Suprapubic skin (tissue), 4 donors: ENCODE measurements around the gene UBE2B. TPM values are rescaled to one million over a fixed set of nuclear protein-coding genes. Genes with fewer than 3 reads are reported as not detected.

ENCODE experiments used
- DNase-seq, 2 donors: peaks; one replicate each; pipeline ENCODE4 v3.0.0-alpha.2; 2019; ENCODE audit warnings: low spot score in 2 of 2
- H3K27ac ChIP-seq: fragments of 200-600 bp; sonication (generic); one replicate; pipeline ENCODE4 v1.5.1; 2019
- H3K27me3 ChIP-seq: fragments of 200-600 bp; sonication (generic); one replicate; pipeline ENCODE4 v1.5.1; 2019
- H3K36me3 ChIP-seq: fragments of 200-600 bp; sonication (generic); one replicate; pipeline ENCODE4 v1.5.1; 2019
- H3K4me1 ChIP-seq: fragments of 200-600 bp; sonication (generic); one replicate; pipeline ENCODE4 v1.5.1; 2019
- H3K4me3 ChIP-seq: fragments of 200-600 bp; sonication (generic); one replicate; pipeline ENCODE4 v1.5.1; 2019; ENCODE audit warnings: mild to moderate bottlenecking
- H3K9me3 ChIP-seq: fragments of 200-600 bp; sonication (generic); one replicate; pipeline ENCODE4 v1.5.1; 2019
- CTCF ChIP-seq, 2 donors: fragments of 200-600 bp in 1 of 2; fragments of 450-650 bp in 1 of 2; sonication (generic) in 1 of 2; IDR thresholded peaks; one replicate each; pipeline ENCODE4 v1.5.1; 2016 to 2019; ENCODE audit warnings: antibody characterized with exemption in 2 of 2, mild to moderate bottlenecking in 1 of 2, moderate library complexity in 1 of 2
- EP300 ChIP-seq: sonication (generic); formaldehyde crosslinking; IDR thresholded peaks from one replicate; pipeline ENCODE4 v1.6.1; 2017; ENCODE audit warnings: antibody characterized with exemption
- POLR2A ChIP-seq, 2 donors: fragments of 450-650 bp; IDR thresholded peaks; one replicate each; pipeline ENCODE4 v1.6.1; 2017; ENCODE audit warnings: antibody characterized with exemption in 2 of 2, mild to moderate bottlenecking in 2 of 2, moderate library complexity in 2 of 2
- POLR2AphosphoS5 ChIP-seq, 3 donors: sonication (generic); formaldehyde crosslinking; IDR thresholded peaks; one replicate each; pipeline ENCODE4 v1.6.1; 2017; ENCODE audit warnings: antibody characterized with exemption in 3 of 3
- WGBS: methylation state at CpG from one replicate; pipeline ENCODE4 v1.1.5; 2018; 5-methylcytosine and 5-hydroxymethylcytosine counted together
- total RNA-seq, 4 donors: library from RNA; depleted of rRNA; stranded (reverse); fragments of >200 nt; gene quantifications; one replicate each; pipeline ENCODE4 v1.1.0, GENCODE V29; 2016

Gene UBE2B
- total RNA-seq, 4 donors from 2014 or later, result 33.3 to 110 (median 51.6) TPM

DNA sequence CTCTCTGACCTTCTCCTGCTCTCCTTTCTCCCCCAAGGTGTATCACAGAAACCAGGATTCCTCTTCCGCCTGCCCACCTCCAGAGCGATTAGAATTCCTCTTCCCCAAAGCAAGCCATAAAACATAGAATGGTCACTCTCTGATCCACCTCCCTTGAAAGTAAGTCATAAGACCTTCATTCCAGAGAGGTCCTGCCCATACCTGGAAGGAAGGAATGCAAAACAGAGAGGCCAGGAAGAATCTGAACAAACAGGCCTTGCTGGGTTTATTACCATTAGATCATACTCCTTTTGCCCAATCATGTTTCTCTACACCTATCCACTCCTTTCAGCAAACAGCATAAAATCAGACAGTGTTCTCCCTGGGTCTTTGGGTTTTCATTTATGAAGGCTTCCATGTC, 25.4 kb upstream of the UBE2B start:
- no peak for DNase-seq
- TF ChIP-seq EP300, result no peak
- no peak for TF ChIP-seq CTCF (IDR thresholded peaks at IDR 0.05)
- no peak for TF ChIP-seq POLR2A (IDR thresholded peaks at IDR 0.05)
- TF ChIP-seq POLR2AphosphoS5 (IDR thresholded peaks at IDR 0.05), result no peak
- peaks cover 6% of the 10 kb centered on the region for H3K9me3 ChIP-seq
- peak overlapping the region; percentile 31 for H3K27ac ChIP-seq
- H3K4me1 ChIP-seq, result peaks cover 5% of the 10 kb centered on the region
- peak overlapping the region; percentile 25 for H3K4me3 ChIP-seq
- H3K27me3 ChIP-seq, result no peaks in the 10 kb centered on the region
- 59% methylated on average over 2 of the region's 2 CpGs for whole genome bisulfite sequencing
- H3K36me3 ChIP-seq, result peaks cover 4% of the 10 kb centered on the region

GRCh38 chr5:134349463-134349862, 21.9 kb upstream of the UBE2B start:
- no peak overlapping the region for H3K27ac ChIP-seq
- H3K4me1 ChIP-seq, result peaks cover 5% of the 10 kb centered on the region
- peaks cover 4% of the 10 kb centered on the region for H3K36me3 ChIP-seq
- DNase-seq, result no peak
- 74% methylated on average over 4 of the region's 4 CpGs for WGBS
- H3K27me3 ChIP-seq, result no peaks in the 10 kb centered on the region
- H3K4me3 ChIP-seq, result no peak overlapping the region
- TF ChIP-seq POLR2AphosphoS5 (IDR thresholded peaks at IDR 0.05), result no peak
- TF ChIP-seq CTCF (IDR thresholded peaks at IDR 0.05), result no peak
- TF ChIP-seq EP300, result no peak
- no peak for TF ChIP-seq POLR2A (IDR thresholded peaks at IDR 0.05)
- no peaks in the 10 kb centered on the region for H3K9me3 ChIP-seq

- Histone ChIP-seq H3K9me3 (no peaks in the 10 kb centered on the region), H3K36me3 (no peaks in the 10 kb centered on the region), H3K27me3 (no peaks in the 10 kb centered on the region), H3K4me3 (no peak overlapping the region), H3K27ac (no peak overlapping the region), H3K4me1 (no peaks in the 10 kb centered on the region)
- TF ChIP-seq POLR2AphosphoS5 (IDR thresholded peaks at IDR 0.05), result no peak
- no peak for TF ChIP-seq CTCF (IDR thresholded peaks at IDR 0.05)
- TF ChIP-seq POLR2A (IDR thresholded peaks at IDR 0.05), result no peak
- TF ChIP-seq EP300, result no peak
- 92% methylated on average over 5 of the region's 5 CpGs for WGBS
- no peak for DNase-seq
These were observed 15.7 kb upstream of the UBE2B start for GRCh38 chr5:134355681-134356080.

GRCh38 chr5:134365604-134366003, 5.8 kb upstream of the UBE2B start:
- Histone ChIP-seq H3K4me1 (peaks cover 26% of the 10 kb centered on the region), H3K27ac (no peak overlapping the region), H3K4me3 (no peak overlapping the region), H3K9me3 (no peaks in the 10 kb centered on the region), H3K36me3 (no peaks in the 10 kb centered on the region), H3K27me3 (no peaks in the 10 kb centered on the region)
- DNase-seq, result no peak
- no peak for TF ChIP-seq POLR2AphosphoS5 (IDR thresholded peaks at IDR 0.05)
- no peak for TF ChIP-seq CTCF (IDR thresholded peaks at IDR 0.05)
- TF ChIP-seq POLR2A (IDR thresholded peaks at IDR 0.05), result no peak
- no peak for TF ChIP-seq EP300
- WGBS, result 93% methylated on average over 1 of the region's 1 CpG

DNA sequence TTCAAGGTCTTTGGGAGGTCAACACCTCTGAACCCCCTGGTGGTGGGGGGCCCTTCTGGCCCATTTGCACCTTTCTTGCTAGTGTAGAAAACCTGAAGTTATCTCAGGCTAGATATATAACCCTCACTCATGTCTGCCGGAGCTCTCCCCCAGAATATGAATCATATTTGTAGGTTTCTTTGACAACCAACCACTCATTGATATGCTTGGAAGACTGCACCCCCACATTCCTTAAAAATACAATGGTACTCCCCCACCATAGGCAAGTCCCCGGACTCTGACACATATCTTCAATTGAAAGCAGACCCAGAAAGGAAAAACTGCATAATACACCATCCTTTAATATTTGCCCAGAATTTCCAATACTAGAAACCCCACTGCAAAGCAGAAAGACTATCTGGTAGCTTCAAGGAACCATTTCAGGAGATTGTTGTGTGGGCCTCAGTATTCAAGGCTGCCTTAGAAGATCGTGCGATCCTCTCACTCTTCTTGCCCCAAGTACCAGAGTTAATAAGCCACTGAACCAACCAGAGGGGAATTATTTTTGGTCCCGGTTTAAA, 978 bp upstream of the UBE2B start:
- WGBS, result 29% methylated on average over 5 of the region's 5 CpGs
- DNase-seq, result no peak
- H3K4me1 ChIP-seq, result peaks cover 42% of the 10 kb centered on the region
- H3K4me3 ChIP-seq, result peak overlapping the region; percentile 86
- H3K9me3 ChIP-seq, result no peaks in the 10 kb centered on the region
- H3K36me3 ChIP-seq, result peaks cover 5% of the 10 kb centered on the region
- no peaks in the 10 kb centered on the region for H3K27me3 ChIP-seq
- peak overlapping the region; percentile 97 for H3K27ac ChIP-seq
- TF ChIP-seq EP300, result no peak
- no peak for TF ChIP-seq POLR2AphosphoS5 (IDR thresholded peaks at IDR 0.05)
- TF ChIP-seq POLR2A (IDR thresholded peaks at IDR 0.05), result no peak
- TF ChIP-seq CTCF (IDR thresholded peaks at IDR 0.05), result no peak
